GM18517 (cell line): Measurements from ENCODE around the gene SPTBN1.

Source experiments
- ATAC-seq: cut with Tn5 transposase; IDR thresholded peaks from one replicate; pipeline ENCODE4 v1.9.1; 2021; ENCODE audit warnings: mild to moderate bottlenecking, moderate library complexity; ENCODE audit not compliant: unreplicated experiment

SPTBN1 gene

GRCh38 chr2:54667726-54668650, 211.9 kb downstream of the SPTBN1 start:
- no peak for ATAC-seq

DNA sequence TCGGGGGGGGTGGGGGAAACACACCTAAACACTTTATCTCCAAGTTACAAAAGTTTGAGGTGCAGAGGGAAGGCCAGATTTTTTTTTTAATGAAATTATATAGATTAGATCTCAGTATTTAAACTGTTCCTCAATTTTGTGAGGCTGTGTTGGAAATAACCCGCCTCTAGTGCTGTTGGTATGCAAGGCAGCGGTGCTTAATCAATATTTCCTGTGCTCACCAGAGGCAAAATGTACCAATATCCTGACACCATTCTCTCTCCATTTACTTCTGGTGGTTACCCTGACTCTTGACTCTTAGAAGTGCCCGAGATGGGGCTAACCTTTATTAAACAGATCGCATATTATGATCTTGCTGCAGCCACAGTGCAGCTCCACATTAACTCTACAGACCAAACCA, 212.6 kb downstream of the SPTBN1 start:
- ATAC-seq = no peak

- ATAC-seq = no peak
Measured at GRCh38 chr2:54669677-54670484, 213.8 kb downstream of the SPTBN1 start.

GRCh38 chr2:54670485-54671009, 214.4 kb downstream of the SPTBN1 start:
- no peak for ATAC-seq

- no peak for ATAC-seq
Measured at GRCh38 chr2:54671010-54671409, 214.9 kb downstream of the SPTBN1 start.

- ATAC-seq = no peak
Measured at GRCh38 chr2:54671875-54672589, 215.9 kb downstream of the SPTBN1 start.

DNA sequence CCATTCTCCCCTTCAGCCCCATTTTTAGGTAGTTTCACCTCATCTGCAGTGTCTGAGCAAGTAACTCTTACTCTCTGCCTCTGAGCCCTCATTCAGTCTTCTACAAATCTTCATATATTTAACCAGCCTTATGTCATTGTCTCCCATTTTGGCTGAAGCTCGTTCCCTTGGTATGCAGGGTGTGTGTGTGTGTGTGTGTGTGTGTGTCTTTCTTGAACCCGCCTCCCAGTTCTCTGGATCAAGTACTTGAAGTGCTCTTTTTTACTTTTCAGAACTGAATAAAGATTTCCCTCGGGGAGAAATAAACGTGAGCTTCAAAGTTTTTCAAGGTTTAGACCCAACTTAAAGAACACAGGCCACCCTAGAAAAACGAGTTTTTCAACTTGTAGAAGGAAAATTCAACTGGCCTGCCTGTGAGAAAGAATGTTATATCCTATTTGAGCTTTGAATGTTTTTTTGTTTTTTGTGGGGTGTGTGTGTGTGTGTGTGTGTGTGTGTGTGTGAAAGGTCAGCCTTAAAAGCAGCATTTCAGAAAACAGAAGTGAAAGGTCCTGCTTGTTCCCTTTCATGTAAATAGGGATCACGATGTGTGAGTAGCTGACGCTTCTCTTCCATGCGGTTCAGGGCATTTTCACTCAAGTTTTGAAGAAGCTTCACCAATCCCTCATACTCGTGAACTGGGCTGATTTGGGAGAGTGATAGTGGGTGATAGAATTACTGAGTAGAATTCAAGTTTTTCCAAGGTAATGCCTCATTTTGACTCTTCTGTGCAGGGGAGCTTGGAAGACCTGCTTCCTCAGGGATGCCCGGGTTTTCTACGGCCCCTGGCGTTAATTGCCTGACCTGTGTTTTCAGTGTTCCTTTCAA, 216.7 kb downstream of the SPTBN1 start:
- peak; percentile 45 for ATAC-seq

DNA sequence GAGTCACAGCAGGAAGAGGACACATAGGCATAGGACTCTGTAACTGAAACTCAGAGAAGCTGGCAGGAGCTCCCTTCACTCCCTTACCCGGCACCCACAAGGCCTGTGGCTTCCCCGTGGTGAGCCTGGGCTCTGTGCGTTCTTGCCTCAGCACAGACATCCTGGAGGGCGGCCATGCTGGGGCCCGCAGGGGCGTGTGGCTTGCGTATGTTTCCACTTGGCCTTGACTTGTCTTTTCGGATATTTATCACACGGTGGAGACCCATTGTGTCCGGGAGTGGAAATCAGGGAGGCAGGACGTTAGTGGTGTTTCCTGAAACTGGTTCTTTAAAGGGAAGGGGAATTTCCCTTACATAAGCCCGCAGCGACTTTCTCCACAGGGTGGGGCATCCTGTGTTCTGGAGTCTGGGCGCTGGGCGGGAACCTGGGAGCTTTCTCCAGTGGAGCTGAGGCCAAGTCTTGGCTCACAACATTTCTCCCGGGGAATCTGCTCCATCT, 217.4 kb downstream of the SPTBN1 start:
- peak; percentile 3 for ATAC-seq

DNA sequence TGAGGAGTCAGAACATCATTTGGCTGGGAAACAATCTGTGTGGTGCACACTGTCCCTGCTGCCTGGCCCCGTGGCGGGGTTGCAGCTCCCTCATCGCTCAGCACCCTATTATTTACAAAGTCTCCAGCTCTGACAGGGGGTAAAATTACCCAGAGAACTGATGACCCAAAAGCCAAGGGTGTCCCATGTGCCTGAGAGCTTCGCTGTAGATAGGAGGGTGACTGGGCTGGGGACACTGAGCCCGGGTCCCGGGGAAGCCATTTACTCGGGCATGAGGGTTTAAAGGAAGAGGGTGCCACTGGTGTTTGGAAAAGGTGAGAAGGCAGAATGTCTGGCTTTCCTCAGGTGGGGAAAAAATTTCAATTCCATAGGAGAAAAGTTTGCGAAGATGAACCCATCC, 219.2 kb downstream of the SPTBN1 start:
- no peak for ATAC-seq

DNA sequence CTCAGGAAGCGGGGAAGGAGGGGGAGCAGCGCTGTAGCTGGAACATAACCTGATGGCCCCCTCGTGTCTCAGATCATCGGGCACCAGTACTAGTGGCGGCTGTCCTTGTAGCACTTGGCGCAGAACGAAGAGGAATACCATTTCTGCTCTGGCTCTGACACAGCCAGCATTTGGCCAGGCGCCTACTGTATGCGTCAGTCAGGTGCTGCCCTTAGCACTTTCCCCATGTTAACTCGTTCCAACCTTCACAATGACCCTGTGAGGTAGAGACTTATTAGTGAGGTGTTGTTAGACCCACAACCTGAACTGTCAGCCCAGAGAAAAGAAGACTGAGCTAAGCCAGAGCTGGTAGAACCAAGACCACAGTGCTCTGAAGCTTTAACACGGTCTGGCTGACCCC, 219.6 kb downstream of the SPTBN1 start:
- no peak for ATAC-seq

GRCh38 chr2:54676656-54677055, 220.5 kb downstream of the SPTBN1 start:
- ATAC-seq = no peak

- no peak for ATAC-seq
Measured at GRCh38 chr2:54677476-54678265, 221.5 kb downstream of the SPTBN1 start.

DNA sequence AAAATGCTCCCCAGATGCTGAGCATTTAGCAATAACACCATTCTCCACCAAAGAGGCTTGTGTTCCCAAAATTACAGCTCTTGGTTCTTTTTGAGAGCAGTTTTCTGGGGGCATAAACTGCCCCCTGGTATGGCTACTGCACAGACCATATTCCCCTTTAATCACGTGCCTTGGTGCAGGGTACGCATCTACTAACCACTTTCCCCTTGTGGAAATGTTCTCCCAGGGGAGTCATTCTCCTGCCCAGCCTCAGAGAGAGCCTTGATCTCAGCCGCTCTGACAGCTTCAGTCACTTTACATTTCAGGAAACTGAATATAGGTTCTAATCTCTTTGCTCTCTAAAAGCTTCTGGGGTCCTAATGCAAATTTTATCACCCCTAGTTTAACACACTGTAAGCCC, 222.6 kb downstream of the SPTBN1 start:
- ATAC-seq = no peak

- ATAC-seq = peak; percentile 81
Measured at GRCh38 chr2:54680397-54681041, 224.4 kb downstream of the SPTBN1 start.

DNA sequence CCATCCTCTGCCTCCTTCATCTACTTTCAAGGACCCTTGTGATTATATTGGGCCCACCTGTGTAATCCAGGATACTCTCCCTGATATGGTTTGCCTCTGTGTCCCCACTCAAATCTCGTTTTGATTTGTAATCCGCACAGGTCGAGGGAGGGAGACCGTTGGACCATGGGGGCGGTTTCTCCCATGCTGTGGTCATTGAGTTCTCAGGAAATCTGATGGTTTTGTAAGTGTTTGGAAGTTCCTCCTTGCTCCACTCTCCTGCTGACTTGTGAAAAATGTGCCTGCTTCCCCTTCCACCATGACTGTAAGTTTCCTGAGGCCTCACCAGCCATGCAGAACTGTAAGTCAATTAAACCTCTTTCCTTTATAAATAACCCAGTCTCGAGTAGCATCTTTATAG, 225.3 kb downstream of the SPTBN1 start:
- ATAC-seq = no peak

- ATAC-seq = no peak
Measured at GRCh38 chr2:54683596-54683995, 227.5 kb downstream of the SPTBN1 start.

GRCh38 chr2:54685263-54685775, 229.2 kb downstream of the SPTBN1 start:
- ATAC-seq = no peak

DNA sequence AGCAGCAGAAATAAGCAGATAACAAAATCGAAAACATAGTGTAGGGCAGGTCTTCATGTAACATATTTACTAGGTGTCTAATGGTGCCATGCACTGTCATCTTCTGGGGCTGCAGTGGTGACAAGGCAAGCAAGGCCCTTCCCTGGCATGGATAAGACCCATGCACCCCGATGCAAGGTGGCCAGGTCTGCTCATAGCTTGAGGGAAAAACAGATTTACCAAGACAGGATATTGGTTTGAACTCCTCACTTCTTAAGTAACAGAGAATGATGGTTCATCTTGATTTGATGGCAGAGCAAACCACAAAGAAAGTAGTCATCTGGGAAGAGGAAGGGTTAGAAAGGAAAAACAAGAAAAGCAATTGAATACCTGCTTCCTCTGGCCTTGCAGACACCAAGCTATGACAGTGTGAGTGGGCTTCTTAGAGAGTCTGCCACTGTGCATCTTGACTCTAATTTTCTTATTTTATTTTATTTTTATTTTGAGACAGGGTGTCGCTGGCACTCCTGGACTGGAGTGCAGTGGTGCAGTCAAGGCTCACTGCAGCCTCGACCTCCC, 231.5 kb downstream of the SPTBN1 start:
- ATAC-seq = no peak
